Measurements from ENCODE around the gene INHBE.
"Not testable (repeated sequence)": the region's sequence is repeated elsewhere in the genome, so short reads cannot be mapped to it uniquely, and the experiment has no call there.

The INHBE gene

DNA sequence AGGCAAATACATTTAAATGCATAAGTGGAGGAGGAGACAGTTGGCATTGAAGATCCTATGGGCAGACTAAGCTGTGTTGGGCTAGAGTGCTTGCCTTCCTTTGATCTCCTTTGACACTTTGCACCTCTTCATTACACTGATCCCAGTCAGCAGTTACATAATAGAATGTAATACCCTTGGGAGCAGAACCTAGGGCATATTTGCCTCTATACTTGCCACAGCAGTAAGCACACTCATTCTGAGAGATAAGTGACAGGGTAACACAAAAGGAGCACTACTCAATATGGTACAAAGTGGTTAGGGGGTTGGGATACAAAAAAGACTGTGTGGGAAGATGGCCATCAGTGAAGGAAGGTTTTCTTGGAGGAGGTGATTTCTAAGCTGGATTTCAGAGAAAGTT is 41.7 kb downstream of the INHBE start:
- DNase-seq (ENCODE audit: low read depth in 2 of 2, low spot score in 1 of 2): no peak

GRCh38 chr12:57497223-57498131 is 42.4 kb downstream of the INHBE start:
- DNase-seq (ENCODE audit: low read depth in 2 of 2, low spot score in 1 of 2): no peak

DNA sequence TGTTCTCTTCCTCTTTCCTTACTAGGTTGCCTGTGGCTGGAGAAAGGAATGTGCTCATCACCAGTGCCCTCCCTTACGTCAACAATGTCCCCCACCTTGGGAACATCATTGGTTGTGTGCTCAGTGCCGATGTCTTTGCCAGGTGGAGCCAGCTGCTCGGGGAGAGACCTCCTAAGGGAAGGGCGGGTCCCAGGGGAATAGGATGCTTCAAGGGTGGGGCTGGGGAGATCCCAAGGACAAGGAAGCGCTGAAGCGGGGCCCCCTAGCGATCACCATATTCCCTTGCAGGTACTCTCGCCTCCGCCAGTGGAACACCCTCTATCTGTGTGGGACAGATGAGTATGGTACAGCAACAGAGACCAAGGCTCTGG is 43.0 kb downstream of the INHBE start:
- no peak for DNase-seq (ENCODE audit: low read depth in 2 of 2, low spot score in 1 of 2)

GRCh38 chr12:57498571-57498970 is 43.5 kb downstream of the INHBE start:
- DNase-seq (ENCODE audit: low read depth in 2 of 2, low spot score in 1 of 2): no peak

DNA sequence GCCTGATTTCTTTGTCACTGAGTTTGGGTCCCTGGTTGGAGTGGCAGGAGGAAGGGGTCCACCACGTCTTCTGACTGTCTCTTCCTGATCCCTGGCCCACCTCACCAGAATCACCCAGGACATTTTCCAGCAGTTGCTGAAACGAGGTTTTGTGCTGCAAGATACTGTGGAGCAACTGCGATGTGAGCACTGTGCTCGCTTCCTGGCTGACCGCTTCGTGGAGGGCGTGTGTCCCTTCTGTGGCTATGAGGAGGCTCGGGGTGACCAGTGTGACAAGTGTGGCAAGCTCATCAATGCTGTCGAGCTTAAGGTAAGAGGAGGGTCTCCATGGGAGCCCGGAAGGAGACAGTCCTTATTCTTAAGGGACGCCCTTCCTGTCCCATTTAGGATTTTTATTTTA is 45.1 kb downstream of the INHBE start:
- DNase-seq (ENCODE audit: low read depth in 2 of 2, low spot score in 1 of 2): no peak

DNA sequence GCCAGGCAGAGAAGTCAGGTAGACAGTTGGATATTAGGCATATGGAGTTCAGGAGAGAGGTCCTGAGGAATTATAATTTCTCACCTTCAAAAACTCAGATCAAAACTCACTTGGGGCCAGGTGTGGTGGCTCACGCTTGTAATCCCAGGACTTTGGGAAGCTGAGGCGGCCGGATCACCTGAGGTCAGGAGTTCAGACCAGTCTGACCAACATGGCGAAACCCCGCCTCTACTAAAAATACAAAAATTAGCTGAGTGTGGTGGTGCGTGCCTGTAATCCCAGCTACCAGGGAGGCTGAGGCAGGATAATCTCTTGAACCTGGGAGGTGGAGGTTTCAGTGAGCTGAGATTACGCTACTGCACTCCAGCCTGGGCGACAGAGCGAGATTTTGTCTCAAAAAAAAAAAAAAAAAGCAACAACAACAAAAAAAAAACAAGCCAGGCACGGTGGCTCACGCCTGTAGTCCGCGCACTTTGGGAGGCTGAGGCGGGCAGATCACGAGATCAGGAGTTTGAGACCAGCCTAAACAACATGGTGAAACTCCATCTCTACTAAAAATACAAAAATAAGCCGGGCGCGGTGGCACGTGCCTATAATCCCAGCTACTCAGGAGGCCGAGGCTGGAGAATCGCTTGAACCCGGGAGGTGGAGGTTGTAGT is 47.3 kb downstream of the INHBE start:
- DNase-seq (ENCODE audit: low read depth in 2 of 2, low spot score in 1 of 2): not testable (repeated sequence)

- DNase-seq (ENCODE audit: low read depth in 2 of 2, low spot score in 1 of 2): not testable (repeated sequence)
Observed at GRCh38 chr12:57506541-57506940, 51.4 kb downstream of the INHBE start.
